Endothelial cell of umbilical vein (primary cell): ENCODE data around the gene STXBP5.

Source experiments
- JUN ChIP-seq: IDR thresholded peaks from 2 replicates; pipeline ENCODE4 v1.6.1; 2011; ENCODE audit warnings: borderline replicate concordance, low read depth; ENCODE audit not compliant: insufficient read length, insufficient read depth
- POLR2A ChIP-seq: IDR thresholded peaks from 2 replicates; pipeline ENCODE4 v1.6.1; 2012; ENCODE audit warnings: low read depth, mild to moderate bottlenecking, control low read depth, low read length
- POLR2AphosphoS5 ChIP-seq: IDR thresholded peaks from 2 replicates; pipeline ENCODE4 v1.6.1; 2012; ENCODE audit warnings: low read depth, mild to moderate bottlenecking, control low read depth, low read length, moderate library complexity; ENCODE audit not compliant: insufficient read depth
- TF ChIP-seq, protein P1 (sequence below), 2 donors: IDR thresholded peaks; 1 replicate in 1 of 2; 2 replicates in 1 of 2; pipeline ENCODE4 v1.5.1; 2011; ENCODE audit warnings: low read length in 2 of 2, mild to moderate bottlenecking in 2 of 2, moderate library complexity in 2 of 2, control low read depth in 1 of 2, inconsistent platforms in 1 of 2, low read depth in 1 of 2; ENCODE audit not compliant: insufficient read depth in 1 of 2; ENCODE audit errors: extremely low read depth in 1 of 2
- TF ChIP-seq, protein P2 (sequence below): IDR thresholded peaks from 2 replicates; pipeline ENCODE4 v1.6.1; 2011; ENCODE audit not compliant: insufficient read depth, insufficient read length

DNA sequence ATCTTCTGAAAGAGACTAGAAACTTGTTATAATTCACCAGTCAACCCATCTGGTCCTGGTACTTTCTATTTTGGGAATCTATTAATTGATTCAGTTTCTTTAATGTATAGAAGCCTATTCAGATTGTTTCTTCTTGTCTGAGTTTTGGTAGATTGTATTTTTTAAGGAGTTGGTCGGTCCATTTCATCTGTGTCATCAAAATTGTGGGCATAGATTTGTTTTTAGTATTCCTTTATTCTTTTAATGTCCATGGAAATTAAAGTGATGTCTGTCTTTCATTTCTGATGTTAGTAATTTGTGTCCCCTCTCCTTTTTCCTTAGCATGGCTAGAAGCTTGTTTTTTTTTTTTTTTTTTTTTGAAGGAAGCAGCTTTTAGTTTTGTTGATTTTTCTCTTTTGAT, 15.2 kb downstream of the STXBP5 start:
- TF ChIP-seq, protein P1, sequence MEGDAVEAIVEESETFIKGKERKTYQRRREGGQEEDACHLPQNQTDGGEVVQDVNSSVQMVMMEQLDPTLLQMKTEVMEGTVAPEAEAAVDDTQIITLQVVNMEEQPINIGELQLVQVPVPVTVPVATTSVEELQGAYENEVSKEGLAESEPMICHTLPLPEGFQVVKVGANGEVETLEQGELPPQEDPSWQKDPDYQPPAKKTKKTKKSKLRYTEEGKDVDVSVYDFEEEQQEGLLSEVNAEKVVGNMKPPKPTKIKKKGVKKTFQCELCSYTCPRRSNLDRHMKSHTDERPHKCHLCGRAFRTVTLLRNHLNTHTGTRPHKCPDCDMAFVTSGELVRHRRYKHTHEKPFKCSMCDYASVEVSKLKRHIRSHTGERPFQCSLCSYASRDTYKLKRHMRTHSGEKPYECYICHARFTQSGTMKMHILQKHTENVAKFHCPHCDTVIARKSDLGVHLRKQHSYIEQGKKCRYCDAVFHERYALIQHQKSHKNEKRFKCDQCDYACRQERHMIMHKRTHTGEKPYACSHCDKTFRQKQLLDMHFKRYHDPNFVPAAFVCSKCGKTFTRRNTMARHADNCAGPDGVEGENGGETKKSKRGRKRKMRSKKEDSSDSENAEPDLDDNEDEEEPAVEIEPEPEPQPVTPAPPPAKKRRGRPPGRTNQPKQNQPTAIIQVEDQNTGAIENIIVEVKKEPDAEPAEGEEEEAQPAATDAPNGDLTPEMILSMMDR (IDR thresholded peaks at IDR 0.05; ENCODE audit: extremely low read depth in 1 of 2, insufficient read depth in 1 of 2, low read depth in 1 of 2, low read length in 2 of 2) = no peak
- TF ChIP-seq POLR2A (no peak), POLR2AphosphoS5 (no peak), JUN (no peak)
- TF ChIP-seq, protein P2, sequence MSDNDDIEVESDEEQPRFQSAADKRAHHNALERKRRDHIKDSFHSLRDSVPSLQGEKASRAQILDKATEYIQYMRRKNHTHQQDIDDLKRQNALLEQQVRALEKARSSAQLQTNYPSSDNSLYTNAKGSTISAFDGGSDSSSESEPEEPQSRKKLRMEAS = no peak
